HepG2 (cell line): ENCODE data around the gene ERICH3.

Source experiments
- HNRNPL ChIP-seq: fragments of 200-400 bp; formaldehyde crosslinking; IDR thresholded peaks from 2 replicates; pipeline ENCODE4 v1.6.1; 2017; ENCODE audit warnings: mild to moderate bottlenecking, low read depth, low read length
- ZBTB39 ChIP-seq: sonication (generic); formaldehyde crosslinking; IDR thresholded peaks from 2 replicates; pipeline ENCODE4 v1.5.0; 2020; ENCODE audit warnings: missing genetic modification reagents
- ZNF337 ChIP-seq: sonication (generic); formaldehyde crosslinking; IDR thresholded peaks from 2 replicates; pipeline ENCODE4 v1.5.1; 2020; ENCODE audit warnings: missing genetic modification reagents, low read depth, mild to moderate bottlenecking, borderline replicate concordance
- ZNF510 ChIP-seq: sonication (generic); formaldehyde crosslinking; IDR thresholded peaks from 2 replicates; pipeline ENCODE4 v1.4.0; 2020; ENCODE audit warnings: low read depth, mild to moderate bottlenecking, missing genetic modification reagents

GRCh38 chr1:74641161-74641560, 32.4 kb downstream of the ERICH3 start:
- TF ChIP-seq ZBTB39 (CRISPR knock-in tag) (no peak), ZNF337 (CRISPR knock-in tag) (no peak), HNRNPL (no peak), ZNF510 (no peak)
